GM12878 (cell line): ENCODE results near the gene HK3. TPM values are rescaled to one million over a fixed set of nuclear protein-coding genes. Genes with fewer than 3 reads are reported as not detected.

Experiments
- ATAC-seq: fragments of 200-7000 bp; cut with Tn5 transposase; 3 replicates; pipeline ENCODE4 v1.9.1; 2020; ENCODE audit warnings: mild to moderate bottlenecking, moderate library complexity
- BruUV-seq: library from RNA; stranded (reverse); fragments of 400-500 nt; replicated peaks from 2 replicates; lab custom pipeline; 2021; lab: Mats Ljungman, UMichigan
- CTCF ChIA-PET: fragments of 300-600 bp; sonication (Branson Sonifier 250); formaldehyde crosslinking; extraction: SDS; loops from one replicate; lab custom pipeline; 2021; ENCODE audit warnings: inconsistent platforms; lab: Yijun Ruan, JAX
- POLR2A ChIA-PET: fragments of 350-600 bp; formaldehyde crosslinking; extraction: SDS; loops from one replicate; lab custom pipeline; 2021; ENCODE audit warnings: inconsistent platforms; lab: Charles Lee
- RAD21 ChIA-PET: fragments of 300-600 bp; sonication (Branson Sonifier 250); formaldehyde crosslinking; loops from one replicate; lab custom pipeline; 2023; ENCODE audit warnings: antibody characterized with exemption; ENCODE audit not compliant: unreplicated experiment; lab: Charles Lee
- SMC1A ChIA-PET: fragments of 300-600 bp; sonication (Branson Sonifier 250); formaldehyde crosslinking; loops from one replicate; lab custom pipeline; 2023; ENCODE audit not compliant: unreplicated experiment, uncharacterized antibody; lab: Charles Lee
- DNase-seq: peaks from one replicate; pipeline ENCODE4 v3.0.0-alpha.2; 2011; ENCODE audit warnings: low read depth, low spot score
- FAIRE-seq: peaks from 3 replicates; lab custom pipeline; 2011; peaks lifted over from hg19 to GRCh38; lab: Jason Lieb, UNC
- H2AFZ ChIP-seq: 2 replicates; pipeline ENCODE4 v1.6.0; 2011; ENCODE audit warnings: low read depth, low read length, control low read depth; ENCODE audit not compliant: control insufficient read depth
- H3K27ac ChIP-seq: 2 replicates; pipeline ENCODE4 v1.5.1; 2011; ENCODE audit warnings: control low read depth; ENCODE audit not compliant: control insufficient read depth, insufficient read depth
- H3K27me3 ChIP-seq, 2 experiments: replicated peaks in 1 of 2; 2 replicates each; pipeline versions ENCODE4 v1.6.0 to v1.6.1; 2011; ENCODE audit warnings: low read length in 1 of 2; ENCODE audit not compliant: control insufficient read depth in 2 of 2, insufficient read depth in 2 of 2
- H3K36me3 ChIP-seq, 2 experiments: 2 replicates each; pipeline ENCODE4 v1.5.1; 2011; ENCODE audit warnings: low read length in 1 of 2; ENCODE audit not compliant: control insufficient read depth in 2 of 2, insufficient read depth in 2 of 2
- H3K4me1 ChIP-seq: 2 replicates; pipeline ENCODE4 v1.6.1; 2011; ENCODE audit warnings: mild to moderate bottlenecking, low read length, moderate library complexity, mixed read lengths; ENCODE audit not compliant: control insufficient read depth, insufficient read depth
- H3K4me2 ChIP-seq: 2 replicates; pipeline ENCODE4 v1.6.0; 2011; ENCODE audit warnings: control low read depth; ENCODE audit not compliant: control insufficient read depth, insufficient read depth
- H3K4me3 ChIP-seq: fragments of 200-600 bp; sonication (generic); 2 replicates; pipeline ENCODE4 v1.5.1; 2016
- H3K79me2 ChIP-seq: 2 replicates; pipeline ENCODE4 v1.6.0; 2011; ENCODE audit warnings: low read length; ENCODE audit not compliant: control insufficient read depth, insufficient read depth
- H3K9ac ChIP-seq: 2 replicates; pipeline ENCODE4 v1.8.0; 2011; ENCODE audit warnings: low read length, control low read depth, mixed read lengths; ENCODE audit not compliant: control insufficient read depth, insufficient read depth
- H3K9me3 ChIP-seq: replicated peaks from 3 replicates; pipeline ENCODE4 v1.5.1; 2011; ENCODE audit warnings: mild to moderate bottlenecking, low read length; ENCODE audit not compliant: control insufficient read depth, insufficient read depth
- H4K20me1 ChIP-seq: 2 replicates; pipeline ENCODE4 v1.6.0; 2011; ENCODE audit not compliant: control insufficient read depth, insufficient read depth
- IRF5 ChIP-seq: fragments of 450-650 bp; IDR thresholded peaks from 2 replicates; pipeline ENCODE4 v1.6.1; 2017; ENCODE audit warnings: borderline replicate concordance
- JUND ChIP-seq: IDR thresholded peaks from 2 replicates; pipeline ENCODE4 v1.6.1; 2012; ENCODE audit warnings: low read depth, mild to moderate bottlenecking, low read length, improper control_type of control experiment, moderate library complexity
- RELB ChIP-seq: fragments of 450-650 bp; IDR thresholded peaks from 2 replicates; pipeline ENCODE4 v1.6.1; 2017; ENCODE audit warnings: low read depth, mild to moderate bottlenecking, moderate library complexity
- SMAD5 ChIP-seq: IDR thresholded peaks from 2 replicates; pipeline ENCODE4 v1.6.1; 2016; ENCODE audit warnings: antibody characterized with exemption, low read depth
- WGBS: methylation state at CpG from one replicate; pipeline ENCODE4 v1.1.6; 2016; ENCODE audit warnings: low lambda C conversion rate; ENCODE audit not compliant: insufficient replicate concordance, insufficient coverage; ENCODE audit errors: missing lambda C conversion rate; 5-methylcytosine and 5-hydroxymethylcytosine counted together
- in situ Hi-C: fragments of 300-500 bp; cut with MboI; formaldehyde crosslinking; loops from 9 replicates; pipeline ENCODE4 v1.14.3; 2018; ENCODE audit warnings: mixed read lengths
- intact Hi-C: fragments of 100-400 bp; cut with micrococcal nuclease; formaldehyde crosslinking; loops from one replicate; pipeline ENCODE4 v1.14.2; 2022; ENCODE audit not compliant: unreplicated experiment
- polyA plus RNA-seq, 11 experiments: library from polyadenylated mRNA; depleted of rRNA in 4 of 11; unstranded in 6 of 11; stranded (reverse) in 5 of 11; fragments of >200 nt; fragmentation: Nextera tagmentation in 4 of 11; fragmentation: Illumina TruSeq in 1 of 11; extraction: Ambion mirVana in 4 of 11; extraction: Trizol in 1 of 11; gene quantifications; 1 replicate in 1 of 11; 2 replicates in 10 of 11; pipeline versions ENCODE4 v1.2.1 to v1.2.3, GENCODE V29; 2011 to 2016; ENCODE audit warnings: inconsistent platforms in 2 of 11, missing spikeins in 2 of 11, low read depth in 1 of 11
- total RNA-seq, 4 experiments: library from RNA; depleted of rRNA in 3 of 4; stranded (reverse); fragments of >200 nt in 3 of 4; fragmentation: Illumina TruSeq in 1 of 4; extraction: Trizol in 1 of 4; gene quantifications; 2 replicates each; pipeline versions ENCODE4 v1.2.1 to v1.2.3, GENCODE V29; 2013 to 2021

Gene HK3
- total and polyA plus RNA-seq, 10 of the 15 experiments (the other 5 are each of a cell fraction or from before 2014, with no cell fraction given): 0.13 to 1.3 (median 0.26) TPM; not detected in 4

- no peaks in the 10 kb centered on the region for H3K4me1 ChIP-seq
- H3K4me3 ChIP-seq: no peak overlapping the region
- intact Hi-C loops: no loop called here
- WGBS: 98% methylated on average over 2 of the region's 2 CpGs
- RAD21 ChIA-PET: no interaction called here
- no peak for DNase-seq
- no peaks in the 10 kb centered on the region; the same call in 1 of the 2 replicates for H4K20me1 ChIP-seq
- no peaks in the 10 kb centered on the region for H3K9me3 ChIP-seq
- CTCF ChIA-PET: interaction anchor here (1.0 kb wide), 1 partner anchor 283 kb away, joined by 3 read pairs; no protein-coding TSS in a partner anchor
- TF ChIP-seq RELB: no peak
- TF ChIP-seq IRF5: no peak
- TF ChIP-seq, all 136 proteins: peak for 0
- peaks cover 2 to 18% of the 10 kb centered on the region in 2 experiments for H3K36me3 ChIP-seq
- SMC1A ChIA-PET: no interaction called here
- ATAC-seq: no peak
- FAIRE-seq: no peak
- H3K4me2 ChIP-seq: no peak overlapping the region
- in situ Hi-C loops: no loop called here
- no peak overlapping the region for H2AFZ ChIP-seq
- H3K27me3 ChIP-seq: no peaks in the 10 kb centered on the region
- no TSS peak for BruUV-seq
- H3K27ac ChIP-seq: no peak overlapping the region
- H3K9ac ChIP-seq: no peak overlapping the region
- POLR2A ChIA-PET: no interaction called here
- H3K79me2 ChIP-seq: no peaks in the 10 kb centered on the region
Observed at GRCh38 chr5:176944268-176944667, 45.1 kb upstream of the HK3 start.

DNA sequence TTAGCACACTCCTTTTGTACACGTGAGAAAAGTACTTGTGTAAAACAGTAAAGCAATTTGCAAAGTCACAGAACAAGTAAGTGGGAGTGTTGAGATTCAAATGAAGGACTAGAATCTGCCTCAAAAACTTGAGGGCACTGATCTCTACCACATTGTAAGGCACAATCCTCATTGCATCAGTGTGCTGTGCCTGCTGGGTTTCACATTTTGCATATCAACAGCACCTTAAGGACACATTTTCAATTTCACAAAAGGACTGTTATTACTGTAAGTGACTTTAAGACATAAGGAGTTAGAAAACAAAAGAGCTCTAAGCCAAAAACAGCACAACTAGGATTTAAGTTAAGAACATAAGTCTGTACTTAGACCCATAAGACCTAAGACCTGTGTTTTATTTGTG, 44.7 kb upstream of the HK3 start:
- CTCF ChIA-PET: interaction anchor here (1.0 kb wide), 1 partner anchor 283 kb away, joined by 3 read pairs; no protein-coding TSS in a partner anchor
- BruUV-seq: no TSS peak
- no peaks in the 10 kb centered on the region for H3K9me3 ChIP-seq
- no peaks in the 10 kb centered on the region for H3K27me3 ChIP-seq
- no peak for FAIRE-seq
- no peak overlapping the region for H3K27ac ChIP-seq
- in situ Hi-C loops: no loop called here
- no peak for ATAC-seq
- no peaks in the 10 kb centered on the region; the same call in 1 of the 2 replicates for H4K20me1 ChIP-seq
- RAD21 ChIA-PET: no interaction called here
- intact Hi-C loops: no loop called here
- TF ChIP-seq JUND (no peak), SMAD5 (no peak)
- TF ChIP-seq, all 136 proteins: peak for 0
- no peaks in the 10 kb centered on the region for H3K79me2 ChIP-seq
- 96% methylated on average over 1 of the region's 1 CpG for WGBS
- no peak overlapping the region for H3K4me2 ChIP-seq
- no peak overlapping the region for H3K4me3 ChIP-seq
- ChIA-PET SMC1A (no interaction called here), POLR2A (no interaction called here)
- H3K9ac ChIP-seq: no peak overlapping the region
- peaks cover 2 to 16% of the 10 kb centered on the region in 2 experiments for H3K36me3 ChIP-seq
- no peak for DNase-seq
- H2AFZ ChIP-seq: no peak overlapping the region
- no peaks in the 10 kb centered on the region for H3K4me1 ChIP-seq
